AG09309 (cell line): ENCODE data around the gene CBX8.

ENCODE experiments used
- DNase-seq: peaks from one replicate; pipeline ENCODE4 v3.0.0-alpha.2; 2010; ENCODE audit warnings: low read depth
- H3K4me3 ChIP-seq: 2 replicates; pipeline ENCODE4 v1.5.1; 2011; ENCODE audit warnings: mild to moderate bottlenecking, low read depth, low read length, moderate library complexity; ENCODE audit not compliant: control insufficient read depth
- CTCF ChIP-seq: IDR thresholded peaks from 2 replicates; pipeline ENCODE4 v1.5.1; 2011; ENCODE audit warnings: mild to moderate bottlenecking, low read depth, low read length, inconsistent platforms; ENCODE audit not compliant: insufficient read depth, control insufficient read depth; ENCODE audit errors: missing control alignments

Gene CBX8

GRCh38 chr17:79820959-79821330 is 24.1 kb upstream of the CBX8 start:
- DNase-seq: no peak
- no peak for TF ChIP-seq CTCF
- H3K4me3 ChIP-seq: no peak overlapping the region

GRCh38 chr17:79819534-79820276 is 22.8 kb upstream of the CBX8 start:
- no peak for TF ChIP-seq CTCF
- DNase-seq: no peak
- H3K4me3 ChIP-seq: no peak overlapping the region

- no peak for TF ChIP-seq CTCF
- H3K4me3 ChIP-seq: no peak overlapping the region
- no peak for DNase-seq
Observed at GRCh38 chr17:79819085-79819484, 22.2 kb upstream of the CBX8 start.

- DNase-seq: no peak
- TF ChIP-seq CTCF: no peak
- H3K4me3 ChIP-seq: no peak overlapping the region
Observed at GRCh38 chr17:79818026-79818758, 21.3 kb upstream of the CBX8 start.

- DNase-seq: no peak
- TF ChIP-seq CTCF: no peak
- no peak overlapping the region for H3K4me3 ChIP-seq
Observed at GRCh38 chr17:79815836-79816461, 19.1 kb upstream of the CBX8 start.

GRCh38 chr17:79814974-79815835 is 18.3 kb upstream of the CBX8 start:
- no peak overlapping the region for H3K4me3 ChIP-seq
- DNase-seq: no peak
- no peak for TF ChIP-seq CTCF
